Measurements from ENCODE around the gene ZNF568. TPM values are rescaled to one million over a fixed set of nuclear protein-coding genes. Genes with fewer than 3 reads are reported as not detected.

The ZNF568 gene
- total and polyA plus RNA-seq, 9 of the 15 experiments (the other 6 are each of a cell fraction or from before 2014, with no cell fraction given) = 0.04 to 0.36 (median 0.07) TPM; not detected in 1

GRCh38 chr19:36894849-36895383 is 21.2 kb upstream of the ZNF568 start (continued):
- TF ChIP-seq CREB3 (tag; conservative IDR thresholded peaks at IDR 0.05; ENCODE audit: low read depth) (no peak), ARID2 (IDR thresholded peaks at IDR 0.05) (no peak), PYGO2 (tag; IDR thresholded peaks at IDR 0.05) (no peak), CTBP1 (IDR thresholded peaks at IDR 0.05; ENCODE audit: borderline replicate concordance) (no peak), PCBP1 (IDR thresholded peaks at IDR 0.05; ENCODE audit: low read depth, low read length, poor library complexity, severe bottlenecking) (no peak), SLC30A9 (CRISPR knock-in tag; IDR thresholded peaks at IDR 0.05) (no peak), NFRKB (IDR thresholded peaks at IDR 0.05; ENCODE audit: low read depth) (no peak), ZNF239 (CRISPR knock-in tag; IDR thresholded peaks at IDR 0.05) (no peak), CAMTA2 (CRISPR knock-in tag; conservative IDR thresholded peaks at IDR 0.05) (no peak), MAZ (CRISPR knock-in tag; conservative IDR thresholded peaks at IDR 0.05 in 1 of 2, IDR thresholded peaks at IDR 0.05 in 1 of 2) (no peak), ZNF639 (CRISPR knock-in tag; conservative IDR thresholded peaks at IDR 0.05 in 1 of 2, IDR thresholded peaks at IDR 0.05 in 1 of 2) (no peak), MTA1 (IDR thresholded peaks at IDR 0.05; ENCODE audit: borderline replicate concordance) (no peak)

Measured in K562 (cell line).